HG02759 (cell line): ENCODE measurements around the gene NTSR1.
"Not testable (repeated sequence)": the region's sequence is repeated elsewhere in the genome, so short reads cannot be mapped to it uniquely, and the experiment has no call there.

Experiments used
- ATAC-seq: cut with Tn5 transposase; IDR thresholded peaks from one replicate; pipeline ENCODE4 v1.9.1; 2021; ENCODE audit warnings: mild to moderate bottlenecking, moderate library complexity; ENCODE audit not compliant: unreplicated experiment

The NTSR1 gene

GRCh38 chr20:62671765-62672164, 36.9 kb upstream of the NTSR1 start:
- no peak for ATAC-seq

GRCh38 chr20:62674370-62674769, 34.3 kb upstream of the NTSR1 start:
- no peak for ATAC-seq

GRCh38 chr20:62675156-62675876, 33.3 kb upstream of the NTSR1 start:
- ATAC-seq: no peak

- no peak for ATAC-seq
These were observed 32.8 kb upstream of the NTSR1 start for GRCh38 chr20:62675877-62676260.

- no peak for ATAC-seq
These were observed 31.7 kb upstream of the NTSR1 start for GRCh38 chr20:62676976-62677375.

GRCh38 chr20:62677678-62678077, 31.0 kb upstream of the NTSR1 start:
- no peak for ATAC-seq

GRCh38 chr20:62678553-62678952, 30.1 kb upstream of the NTSR1 start:
- ATAC-seq: no peak

- ATAC-seq: no peak
These were observed 28.6 kb upstream of the NTSR1 start for GRCh38 chr20:62679978-62680589.

GRCh38 chr20:62682912-62683517, 25.6 kb upstream of the NTSR1 start:
- no peak for ATAC-seq

- ATAC-seq: not testable (repeated sequence)
These were observed 24.8 kb upstream of the NTSR1 start for GRCh38 chr20:62683660-62684322.

GRCh38 chr20:62684981-62685380, 23.7 kb upstream of the NTSR1 start:
- ATAC-seq: no peak

- no peak for ATAC-seq
These were observed 22.7 kb upstream of the NTSR1 start for GRCh38 chr20:62685781-62686555.

- ATAC-seq: no peak
These were observed 21.5 kb upstream of the NTSR1 start for GRCh38 chr20:62686869-62687830.

GRCh38 chr20:62688083-62688482, 20.6 kb upstream of the NTSR1 start:
- ATAC-seq: no peak

GRCh38 chr20:62688855-62689460, 19.7 kb upstream of the NTSR1 start:
- no peak for ATAC-seq

- no peak for ATAC-seq
These were observed 18.8 kb upstream of the NTSR1 start for GRCh38 chr20:62689861-62690260.

- no peak for ATAC-seq
These were observed 18.3 kb upstream of the NTSR1 start for GRCh38 chr20:62690261-62690820.

GRCh38 chr20:62691487-62691886, 17.1 kb upstream of the NTSR1 start:
- ATAC-seq: no peak

GRCh38 chr20:62692176-62692575, 16.5 kb upstream of the NTSR1 start:
- no peak for ATAC-seq
